SK-N-SH treated with all-trans-retinoic acid at 6 μM for 48 hours (cell line): ENCODE measurements around the gene ETF1.

Experiments used
- ARNTL ChIP-seq: fragments of 450-650 bp; formaldehyde crosslinking; IDR thresholded peaks from 2 replicates; pipeline ENCODE4 v1.5.0; 2020; ENCODE audit warnings: low read depth, mild to moderate bottlenecking, moderate library complexity, borderline replicate concordance
- BACH2 ChIP-seq: fragments of 250-450 bp; sonication (Bioruptor Pico); IDR thresholded peaks from 2 replicates; pipeline ENCODE4 v1.9.0; 2021; ENCODE audit warnings: mild to moderate bottlenecking, borderline replicate concordance
- CREB5 ChIP-seq: fragments of 250-450 bp; sonication (Bioruptor Pico); IDR thresholded peaks from 2 replicates; pipeline ENCODE4 v1.5.1; 2020; ENCODE audit warnings: low read depth, mild to moderate bottlenecking, moderate library complexity
- ESRRG ChIP-seq: fragments of 250-450 bp; sonication (Bioruptor Pico); IDR thresholded peaks from 2 replicates; pipeline ENCODE4 v1.6.1; 2021; ENCODE audit warnings: mild to moderate bottlenecking
- GLIS3 ChIP-seq: fragments of 250-450 bp; sonication (Bioruptor Pico); IDR thresholded peaks from 2 replicates; pipeline ENCODE4 v1.5.0; 2020; ENCODE audit warnings: mild to moderate bottlenecking, moderate library complexity
- PATZ1 ChIP-seq: fragments of 250-450 bp; sonication (Bioruptor Pico); IDR thresholded peaks from 2 replicates; pipeline ENCODE4 v1.8.0; 2020; ENCODE audit warnings: mild to moderate bottlenecking, moderate library complexity, borderline replicate concordance
- PPARA ChIP-seq: fragments of 250-450 bp; sonication (Bioruptor Pico); IDR thresholded peaks from 2 replicates; pipeline ENCODE4 v1.5.0; 2020; ENCODE audit warnings: mild to moderate bottlenecking, borderline replicate concordance
- RARB ChIP-seq: fragments of 250-450 bp; sonication (Bioruptor Pico); IDR thresholded peaks from 2 replicates; pipeline ENCODE4 v1.8.0; 2021; ENCODE audit warnings: mild to moderate bottlenecking, moderate library complexity
- SNAI2 ChIP-seq: fragments of 250-450 bp; sonication (Bioruptor Pico); IDR thresholded peaks from 2 replicates; pipeline ENCODE4 v1.5.0; 2020; ENCODE audit warnings: mild to moderate bottlenecking, moderate library complexity
- TSHZ2 ChIP-seq: fragments of 250-450 bp; sonication (Bioruptor Pico); IDR thresholded peaks from 2 replicates; pipeline ENCODE4 v1.5.0; 2020; ENCODE audit warnings: mild to moderate bottlenecking, moderate library complexity
- ZFP30 ChIP-seq: fragments of 450-650 bp; formaldehyde crosslinking; IDR thresholded peaks from 2 replicates; pipeline ENCODE4 v1.5.0; 2022; ENCODE audit warnings: mild to moderate bottlenecking, moderate library complexity
- ZNF565 ChIP-seq: fragments of 450-650 bp; formaldehyde crosslinking; conservative IDR thresholded peaks from 2 replicates; pipeline ENCODE4 v1.5.0; 2020; ENCODE audit warnings: low read depth, mild to moderate bottlenecking, moderate library complexity
- ZNF70 ChIP-seq: fragments of 450-650 bp; formaldehyde crosslinking; IDR thresholded peaks from 2 replicates; pipeline ENCODE4 v1.5.0; 2020; ENCODE audit warnings: mild to moderate bottlenecking, moderate library complexity
- ZNF8 ChIP-seq: fragments of 450-650 bp; formaldehyde crosslinking; IDR thresholded peaks from 2 replicates; pipeline ENCODE4 v1.5.0; 2020; ENCODE audit warnings: mild to moderate bottlenecking, moderate library complexity

- TF ChIP-seq ZNF8 (CRISPR knock-in tag) (no peak), PATZ1 (no peak), CREB5 (CRISPR knock-in tag) (no peak), PPARA (no peak), BACH2 (no peak), ESRRG (CRISPR knock-in tag) (no peak), GLIS3 (no peak), ZFP30 (no peak), ZNF70 (CRISPR knock-in tag) (no peak), SNAI2 (no peak), TSHZ2 (CRISPR knock-in tag) (no peak), RARB (CRISPR knock-in tag) (no peak), ARNTL (no peak), ZNF565 (CRISPR knock-in tag) (no peak)
Observed at GRCh38 chr5:138482638-138483037, 60.4 kb downstream of the ETF1 start.
